NCI-H2107 (cell line): ENCODE measurements around the gene CFAP47.
"Not testable (repeated sequence)": the region's sequence is repeated elsewhere in the genome, so short reads cannot be mapped to it uniquely, and the experiment has no call there.

Experiments used
- DNase-seq: peaks from one replicate; lab custom pipeline; 2025; lab: John Stamatoyannopoulos, UW

The CFAP47 gene

GRCh38 chrX:35919536-35920309 lies at the start of gene CFAP47:
Gene CFAP47, plus strand, starts transcription at chrX:35919734. Its CDS starts 66 bp downstream, at chrX:35919800.
- DNase-seq, result no peak

- DNase-seq, result no peak
These were observed 38.9 kb upstream of the CFAP47 start for GRCh38 chrX:35880601-35881000.

GRCh38 chrX:35886135-35886534 lies 33.4 kb upstream of the CFAP47 start:
- DNase-seq, result no peak

- peak; percentile 44 for DNase-seq
These were observed 28.8 kb upstream of the CFAP47 start for GRCh38 chrX:35890699-35891098.

- DNase-seq, result not testable (repeated sequence)
These were observed 67.3 kb downstream of the CFAP47 start for GRCh38 chrX:35986816-35987215.

GRCh38 chrX:36007207-36007606 lies 87.7 kb downstream of the CFAP47 start:
- no peak for DNase-seq

- DNase-seq, result no peak
These were observed 99.6 kb downstream of the CFAP47 start for GRCh38 chrX:36019125-36019524.

GRCh38 chrX:36035550-36035949 lies 116.0 kb downstream of the CFAP47 start:
- no peak for DNase-seq

- no peak for DNase-seq
These were observed 143.2 kb downstream of the CFAP47 start for GRCh38 chrX:36062778-36063177.

- no peak for DNase-seq
These were observed 151.5 kb downstream of the CFAP47 start for GRCh38 chrX:36071061-36071460.

GRCh38 chrX:36075009-36075408 lies 155.5 kb downstream of the CFAP47 start:
- not testable (repeated sequence) for DNase-seq

- no peak for DNase-seq
These were observed 163.7 kb downstream of the CFAP47 start for GRCh38 chrX:36083256-36083655.

- no peak for DNase-seq
These were observed 167.8 kb downstream of the CFAP47 start for GRCh38 chrX:36087366-36087765.

- not testable (repeated sequence) for DNase-seq
These were observed 169.4 kb downstream of the CFAP47 start for GRCh38 chrX:36088939-36089338.

GRCh38 chrX:36102425-36102824 lies 182.9 kb downstream of the CFAP47 start:
- DNase-seq, result no peak

- no peak for DNase-seq
These were observed 196.7 kb downstream of the CFAP47 start for GRCh38 chrX:36116222-36116621.

- DNase-seq, result no peak
These were observed 239.7 kb downstream of the CFAP47 start for GRCh38 chrX:36159254-36159653.

GRCh38 chrX:36160081-36160480 lies 240.5 kb downstream of the CFAP47 start:
- DNase-seq, result no peak

GRCh38 chrX:36198575-36198974 lies 279.0 kb downstream of the CFAP47 start:
- no peak for DNase-seq

GRCh38 chrX:36199928-36200327 lies 280.4 kb downstream of the CFAP47 start:
- no peak for DNase-seq

GRCh38 chrX:36214924-36215323 lies 295.4 kb downstream of the CFAP47 start:
- DNase-seq, result no peak

- DNase-seq, result no peak
These were observed 299.3 kb downstream of the CFAP47 start for GRCh38 chrX:36218801-36219200.

GRCh38 chrX:36234840-36235528 lies 315.4 kb downstream of the CFAP47 start:
- DNase-seq, result not testable (repeated sequence)
